Measurements from ENCODE around the gene SMIM5. TPM values are rescaled to one million over a fixed set of nuclear protein-coding genes. Genes with fewer than 3 reads are reported as not detected.

Gene SMIM5
- total and polyA plus RNA-seq, 2 of the 13 experiments (the other 11 are each of a cell fraction or from before 2014, with no cell fraction given): not detected

DNA sequence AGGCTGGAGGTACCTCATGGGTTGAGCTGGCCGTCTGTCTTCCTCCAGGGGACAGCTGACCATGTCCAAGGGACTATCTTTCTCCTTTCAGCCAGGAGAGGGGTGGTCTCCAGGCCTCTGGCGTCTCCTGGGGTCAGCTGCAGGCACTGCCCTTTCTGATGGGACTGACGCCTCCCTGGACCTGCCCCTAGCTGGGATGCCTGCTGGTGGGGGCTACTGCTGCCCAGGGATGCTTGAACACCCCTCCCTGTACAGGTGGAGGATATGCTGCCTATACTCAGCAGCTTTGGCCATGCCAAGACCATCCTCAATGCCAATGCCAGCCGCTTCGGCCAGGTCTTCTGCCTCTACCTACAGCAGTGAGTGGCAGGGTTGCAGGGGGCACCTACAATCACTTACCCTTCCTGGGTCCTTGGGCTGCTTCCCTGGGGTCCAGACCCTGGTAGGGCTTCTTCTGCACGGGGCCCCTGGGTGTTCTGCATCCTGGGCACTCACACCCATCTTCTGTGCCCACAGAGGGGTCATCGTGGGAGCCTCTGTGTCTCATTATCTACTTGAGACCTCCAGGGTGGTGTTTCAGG is 41.4 kb upstream of the SMIM5 start (continued):
- TF ChIP-seq, protein P1, sequence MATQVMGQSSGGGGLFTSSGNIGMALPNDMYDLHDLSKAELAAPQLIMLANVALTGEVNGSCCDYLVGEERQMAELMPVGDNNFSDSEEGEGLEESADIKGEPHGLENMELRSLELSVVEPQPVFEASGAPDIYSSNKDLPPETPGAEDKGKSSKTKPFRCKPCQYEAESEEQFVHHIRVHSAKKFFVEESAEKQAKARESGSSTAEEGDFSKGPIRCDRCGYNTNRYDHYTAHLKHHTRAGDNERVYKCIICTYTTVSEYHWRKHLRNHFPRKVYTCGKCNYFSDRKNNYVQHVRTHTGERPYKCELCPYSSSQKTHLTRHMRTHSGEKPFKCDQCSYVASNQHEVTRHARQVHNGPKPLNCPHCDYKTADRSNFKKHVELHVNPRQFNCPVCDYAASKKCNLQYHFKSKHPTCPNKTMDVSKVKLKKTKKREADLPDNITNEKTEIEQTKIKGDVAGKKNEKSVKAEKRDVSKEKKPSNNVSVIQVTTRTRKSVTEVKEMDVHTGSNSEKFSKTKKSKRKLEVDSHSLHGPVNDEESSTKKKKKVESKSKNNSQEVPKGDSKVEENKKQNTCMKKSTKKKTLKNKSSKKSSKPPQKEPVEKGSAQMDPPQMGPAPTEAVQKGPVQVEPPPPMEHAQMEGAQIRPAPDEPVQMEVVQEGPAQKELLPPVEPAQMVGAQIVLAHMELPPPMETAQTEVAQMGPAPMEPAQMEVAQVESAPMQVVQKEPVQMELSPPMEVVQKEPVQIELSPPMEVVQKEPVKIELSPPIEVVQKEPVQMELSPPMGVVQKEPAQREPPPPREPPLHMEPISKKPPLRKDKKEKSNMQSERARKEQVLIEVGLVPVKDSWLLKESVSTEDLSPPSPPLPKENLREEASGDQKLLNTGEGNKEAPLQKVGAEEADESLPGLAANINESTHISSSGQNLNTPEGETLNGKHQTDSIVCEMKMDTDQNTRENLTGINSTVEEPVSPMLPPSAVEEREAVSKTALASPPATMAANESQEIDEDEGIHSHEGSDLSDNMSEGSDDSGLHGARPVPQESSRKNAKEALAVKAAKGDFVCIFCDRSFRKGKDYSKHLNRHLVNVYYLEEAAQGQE (IDR thresholded peaks at IDR 0.05; ENCODE audit: borderline replicate concordance in 1 of 2, low read depth in 1 of 2, low read length in 2 of 2): no peak
- TF ChIP-seq, protein P2, sequence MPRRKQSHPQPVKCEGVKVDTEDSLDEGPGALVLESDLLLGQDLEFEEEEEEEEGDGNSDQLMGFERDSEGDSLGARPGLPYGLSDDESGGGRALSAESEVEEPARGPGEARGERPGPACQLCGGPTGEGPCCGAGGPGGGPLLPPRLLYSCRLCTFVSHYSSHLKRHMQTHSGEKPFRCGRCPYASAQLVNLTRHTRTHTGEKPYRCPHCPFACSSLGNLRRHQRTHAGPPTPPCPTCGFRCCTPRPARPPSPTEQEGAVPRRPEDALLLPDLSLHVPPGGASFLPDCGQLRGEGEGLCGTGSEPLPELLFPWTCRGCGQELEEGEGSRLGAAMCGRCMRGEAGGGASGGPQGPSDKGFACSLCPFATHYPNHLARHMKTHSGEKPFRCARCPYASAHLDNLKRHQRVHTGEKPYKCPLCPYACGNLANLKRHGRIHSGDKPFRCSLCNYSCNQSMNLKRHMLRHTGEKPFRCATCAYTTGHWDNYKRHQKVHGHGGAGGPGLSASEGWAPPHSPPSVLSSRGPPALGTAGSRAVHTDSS (CRISPR knock-in tag; conservative IDR thresholded peaks at IDR 0.05): no peak
- TF ChIP-seq ZNF839 (CRISPR knock-in tag; IDR thresholded peaks at IDR 0.05; ENCODE audit: borderline replicate concordance) (no peak), ZNF496 (CRISPR knock-in tag; IDR thresholded peaks at IDR 0.05; ENCODE audit: insufficient replicate concordance) (no peak), ZZZ3 (CRISPR knock-in tag; IDR thresholded peaks at IDR 0.05; ENCODE audit: borderline replicate concordance) (no peak), SPEN (CRISPR knock-in tag; IDR thresholded peaks at IDR 0.05; ENCODE audit: low read depth) (no peak), ZKSCAN5 (CRISPR knock-in tag; IDR thresholded peaks at IDR 0.05) (no peak), MXI1 (IDR thresholded peaks at IDR 0.05; ENCODE audit: borderline replicate concordance, low read depth, low read length) (no peak; the same call in 2 of the 3 replicates), ZNF136 (CRISPR knock-in tag; IDR thresholded peaks at IDR 0.05; ENCODE audit: low read depth) (no peak)
- TF ChIP-seq, protein P3, sequence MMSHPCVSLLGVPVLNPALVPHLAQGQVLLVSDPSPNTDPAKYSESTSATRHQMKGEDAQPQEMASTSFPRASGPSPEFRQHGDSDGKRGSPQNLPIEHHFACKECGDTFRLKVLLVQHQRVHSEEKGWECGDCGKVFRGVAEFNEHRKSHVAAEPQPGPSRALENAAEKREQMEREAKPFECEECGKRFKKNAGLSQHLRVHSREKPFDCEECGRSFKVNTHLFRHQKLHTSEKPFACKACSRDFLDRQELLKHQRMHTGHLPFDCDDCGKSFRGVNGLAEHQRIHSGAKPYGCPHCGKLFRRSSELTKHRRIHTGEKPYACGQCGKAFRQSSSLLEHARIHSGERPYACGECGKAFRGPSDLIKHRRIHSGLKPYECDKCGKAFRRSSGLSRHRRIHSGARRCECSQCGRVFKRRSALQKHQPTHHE (CRISPR knock-in tag; IDR thresholded peaks at IDR 0.05; ENCODE audit: borderline replicate concordance): no peak
- TF ChIP-seq, protein P4, sequence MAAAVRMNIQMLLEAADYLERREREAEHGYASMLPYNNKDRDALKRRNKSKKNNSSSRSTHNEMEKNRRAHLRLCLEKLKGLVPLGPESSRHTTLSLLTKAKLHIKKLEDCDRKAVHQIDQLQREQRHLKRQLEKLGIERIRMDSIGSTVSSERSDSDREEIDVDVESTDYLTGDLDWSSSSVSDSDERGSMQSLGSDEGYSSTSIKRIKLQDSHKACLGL (CRISPR knock-in tag; IDR thresholded peaks at IDR 0.05): no peak
- TF ChIP-seq, protein P5, sequence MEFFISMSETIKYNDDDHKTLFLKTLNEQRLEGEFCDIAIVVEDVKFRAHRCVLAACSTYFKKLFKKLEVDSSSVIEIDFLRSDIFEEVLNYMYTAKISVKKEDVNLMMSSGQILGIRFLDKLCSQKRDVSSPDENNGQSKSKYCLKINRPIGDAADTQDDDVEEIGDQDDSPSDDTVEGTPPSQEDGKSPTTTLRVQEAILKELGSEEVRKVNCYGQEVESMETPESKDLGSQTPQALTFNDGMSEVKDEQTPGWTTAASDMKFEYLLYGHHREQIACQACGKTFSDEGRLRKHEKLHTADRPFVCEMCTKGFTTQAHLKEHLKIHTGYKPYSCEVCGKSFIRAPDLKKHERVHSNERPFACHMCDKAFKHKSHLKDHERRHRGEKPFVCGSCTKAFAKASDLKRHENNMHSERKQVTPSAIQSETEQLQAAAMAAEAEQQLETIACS (CRISPR knock-in tag; IDR thresholded peaks at IDR 0.05): no peak
- TF ChIP-seq, protein P6, sequence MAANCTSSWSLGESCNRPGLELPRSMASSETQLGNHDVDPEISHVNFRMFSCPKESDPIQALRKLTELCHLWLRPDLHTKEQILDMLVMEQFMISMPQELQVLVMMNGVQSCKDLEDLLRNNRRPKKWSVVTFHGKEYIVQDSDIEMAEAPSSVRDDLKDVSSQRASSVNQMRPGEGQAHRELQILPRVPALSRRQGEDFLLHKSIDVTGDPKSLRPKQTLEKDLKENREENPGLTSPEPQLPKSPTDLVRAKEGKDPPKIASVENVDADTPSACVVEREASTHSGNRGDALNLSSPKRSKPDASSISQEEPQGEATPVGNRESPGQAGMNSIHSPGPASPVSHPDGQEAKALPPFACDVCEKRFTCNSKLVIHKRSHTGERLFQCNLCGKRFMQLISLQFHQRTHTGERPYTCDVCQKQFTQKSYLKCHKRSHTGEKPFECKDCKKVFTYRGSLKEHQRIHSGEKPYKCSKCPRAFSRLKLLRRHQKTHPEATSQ (CRISPR knock-in tag; IDR thresholded peaks at IDR 0.05; ENCODE audit: borderline replicate concordance): no peak
- TF ChIP-seq, protein P7, sequence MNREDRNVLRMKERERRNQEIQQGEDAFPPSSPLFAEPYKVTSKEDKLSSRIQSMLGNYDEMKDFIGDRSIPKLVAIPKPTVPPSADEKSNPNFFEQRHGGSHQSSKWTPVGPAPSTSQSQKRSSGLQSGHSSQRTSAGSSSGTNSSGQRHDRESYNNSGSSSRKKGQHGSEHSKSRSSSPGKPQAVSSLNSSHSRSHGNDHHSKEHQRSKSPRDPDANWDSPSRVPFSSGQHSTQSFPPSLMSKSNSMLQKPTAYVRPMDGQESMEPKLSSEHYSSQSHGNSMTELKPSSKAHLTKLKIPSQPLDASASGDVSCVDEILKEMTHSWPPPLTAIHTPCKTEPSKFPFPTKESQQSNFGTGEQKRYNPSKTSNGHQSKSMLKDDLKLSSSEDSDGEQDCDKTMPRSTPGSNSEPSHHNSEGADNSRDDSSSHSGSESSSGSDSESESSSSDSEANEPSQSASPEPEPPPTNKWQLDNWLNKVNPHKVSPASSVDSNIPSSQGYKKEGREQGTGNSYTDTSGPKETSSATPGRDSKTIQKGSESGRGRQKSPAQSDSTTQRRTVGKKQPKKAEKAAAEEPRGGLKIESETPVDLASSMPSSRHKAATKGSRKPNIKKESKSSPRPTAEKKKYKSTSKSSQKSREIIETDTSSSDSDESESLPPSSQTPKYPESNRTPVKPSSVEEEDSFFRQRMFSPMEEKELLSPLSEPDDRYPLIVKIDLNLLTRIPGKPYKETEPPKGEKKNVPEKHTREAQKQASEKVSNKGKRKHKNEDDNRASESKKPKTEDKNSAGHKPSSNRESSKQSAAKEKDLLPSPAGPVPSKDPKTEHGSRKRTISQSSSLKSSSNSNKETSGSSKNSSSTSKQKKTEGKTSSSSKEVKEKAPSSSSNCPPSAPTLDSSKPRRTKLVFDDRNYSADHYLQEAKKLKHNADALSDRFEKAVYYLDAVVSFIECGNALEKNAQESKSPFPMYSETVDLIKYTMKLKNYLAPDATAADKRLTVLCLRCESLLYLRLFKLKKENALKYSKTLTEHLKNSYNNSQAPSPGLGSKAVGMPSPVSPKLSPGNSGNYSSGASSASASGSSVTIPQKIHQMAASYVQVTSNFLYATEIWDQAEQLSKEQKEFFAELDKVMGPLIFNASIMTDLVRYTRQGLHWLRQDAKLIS (CRISPR knock-in tag; IDR thresholded peaks at IDR 0.05): no peak

Measured in HepG2 (cell line).